ENCODE results near the gene HLA-C. TPM values are rescaled to one million over a fixed set of nuclear protein-coding genes. Genes with fewer than 3 reads are reported as not detected.

Gene HLA-C
- total and polyA plus RNA-seq, 9 donors = 195 to 700 (median 354) TPM

- Histone ChIP-seq H3K36me3 (no peaks in the 10 kb centered on the region), H3K9me3 (no peaks in the 10 kb centered on the region), H3K4me1 (ENCODE audit: insufficient read depth) (no peaks in the 10 kb centered on the region), H3K27me3 (no peaks in the 10 kb centered on the region), H3K4me3 (no peak overlapping the region), H3K27ac (no peak overlapping the region)
- intact Hi-C loops (cut with DNase I) = no loop called here
- 57 to 73% (median 70%) methylated on average over 4 of the region's 4 CpGs for WGBS, 3 donors
- TF ChIP-seq EP300 (IDR thresholded peaks at IDR 0.05) = no peak
- TF ChIP-seq POLR2A (IDR thresholded peaks at IDR 0.05) = no peak
- TF ChIP-seq, protein P1, sequence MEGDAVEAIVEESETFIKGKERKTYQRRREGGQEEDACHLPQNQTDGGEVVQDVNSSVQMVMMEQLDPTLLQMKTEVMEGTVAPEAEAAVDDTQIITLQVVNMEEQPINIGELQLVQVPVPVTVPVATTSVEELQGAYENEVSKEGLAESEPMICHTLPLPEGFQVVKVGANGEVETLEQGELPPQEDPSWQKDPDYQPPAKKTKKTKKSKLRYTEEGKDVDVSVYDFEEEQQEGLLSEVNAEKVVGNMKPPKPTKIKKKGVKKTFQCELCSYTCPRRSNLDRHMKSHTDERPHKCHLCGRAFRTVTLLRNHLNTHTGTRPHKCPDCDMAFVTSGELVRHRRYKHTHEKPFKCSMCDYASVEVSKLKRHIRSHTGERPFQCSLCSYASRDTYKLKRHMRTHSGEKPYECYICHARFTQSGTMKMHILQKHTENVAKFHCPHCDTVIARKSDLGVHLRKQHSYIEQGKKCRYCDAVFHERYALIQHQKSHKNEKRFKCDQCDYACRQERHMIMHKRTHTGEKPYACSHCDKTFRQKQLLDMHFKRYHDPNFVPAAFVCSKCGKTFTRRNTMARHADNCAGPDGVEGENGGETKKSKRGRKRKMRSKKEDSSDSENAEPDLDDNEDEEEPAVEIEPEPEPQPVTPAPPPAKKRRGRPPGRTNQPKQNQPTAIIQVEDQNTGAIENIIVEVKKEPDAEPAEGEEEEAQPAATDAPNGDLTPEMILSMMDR (IDR thresholded peaks at IDR 0.05) = no peak
- no peak for DNase-seq
Observed at GRCh38 chr6:31304683-31305082, 32.8 kb upstream of the HLA-C start.

DNA sequence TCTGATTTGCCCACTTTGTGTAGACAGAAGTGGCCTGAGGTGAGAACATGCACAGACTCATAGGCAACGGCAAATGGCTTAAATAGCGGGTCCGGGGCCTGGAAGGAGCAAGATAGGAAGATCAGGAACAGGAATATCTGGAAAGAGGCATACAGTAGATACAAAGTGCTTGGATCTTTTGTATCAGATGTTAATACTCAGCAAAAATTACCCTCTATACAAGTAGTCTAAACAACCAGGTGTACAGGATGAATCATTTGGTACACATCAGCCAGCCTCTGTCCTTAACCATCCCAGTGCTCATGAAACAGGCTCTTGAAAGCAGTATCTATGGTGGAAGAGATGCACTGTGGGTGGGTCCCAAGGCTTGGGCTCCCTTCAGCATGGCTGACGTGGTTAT is 28.9 kb upstream of the HLA-C start:
- intact Hi-C loops (cut with DNase I) = no loop called here
- no peak overlapping the region for H3K27ac ChIP-seq
- 15 to 84% (median 58%) methylated on average over 4 of the region's 4 CpGs for WGBS, 3 donors
- H3K27me3 ChIP-seq = no peaks in the 10 kb centered on the region
- DNase-seq = no peak
- no peaks in the 10 kb centered on the region for H3K9me3 ChIP-seq
- TF ChIP-seq, protein P1 (IDR thresholded peaks at IDR 0.05) = no peak
- no peak for TF ChIP-seq POLR2A (IDR thresholded peaks at IDR 0.05)
- TF ChIP-seq EP300 (IDR thresholded peaks at IDR 0.05) = no peak
- H3K4me1 ChIP-seq (ENCODE audit: insufficient read depth) = no peaks in the 10 kb centered on the region
- H3K36me3 ChIP-seq = no peaks in the 10 kb centered on the region
- no peak overlapping the region for H3K4me3 ChIP-seq

DNA sequence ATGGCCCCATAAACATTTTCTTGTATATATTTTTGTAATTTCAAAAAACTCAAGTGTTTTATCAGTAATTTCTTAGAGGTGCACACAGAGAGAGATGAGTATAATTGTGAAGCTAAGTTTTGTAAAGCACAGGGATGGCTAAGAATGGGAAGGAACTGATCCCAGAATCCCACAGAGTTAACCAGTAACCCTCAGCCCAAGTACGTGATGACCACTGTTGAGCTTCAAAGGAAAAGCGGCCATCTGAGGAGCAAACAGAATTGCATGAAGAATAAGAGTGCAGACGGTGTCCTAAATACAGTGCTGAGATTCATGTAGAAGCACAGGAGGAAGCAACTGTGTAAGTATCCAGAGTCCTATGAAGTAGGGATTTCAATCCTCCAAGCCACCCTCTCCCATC is 28.1 kb upstream of the HLA-C start:
- no peaks in the 10 kb centered on the region for H3K4me1 ChIP-seq (ENCODE audit: insufficient read depth)
- H3K4me3 ChIP-seq = no peak overlapping the region
- WGBS, 3 donors = 48 to 73% (median 62%) methylated on average over 3 of the region's 3 CpGs
- no peaks in the 10 kb centered on the region for H3K9me3 ChIP-seq
- TF ChIP-seq POLR2A (IDR thresholded peaks at IDR 0.05) (no peak), EP300 (IDR thresholded peaks at IDR 0.05) (no peak)
- TF ChIP-seq, protein P1 (IDR thresholded peaks at IDR 0.05) = no peak
- H3K27ac ChIP-seq = no peak overlapping the region
- DNase-seq = no peak
- no peaks in the 10 kb centered on the region for H3K27me3 ChIP-seq
- intact Hi-C loops (cut with DNase I) = no loop called here
- H3K36me3 ChIP-seq = no peaks in the 10 kb centered on the region

- no peaks in the 10 kb centered on the region for H3K36me3 ChIP-seq
- H3K4me1 ChIP-seq (ENCODE audit: insufficient read depth) = no peaks in the 10 kb centered on the region
- H3K27me3 ChIP-seq = no peaks in the 10 kb centered on the region
- TF ChIP-seq, protein P1 (IDR thresholded peaks at IDR 0.05) = no peak
- TF ChIP-seq EP300 (IDR thresholded peaks at IDR 0.05) (no peak), POLR2A (IDR thresholded peaks at IDR 0.05) (no peak)
- DNase-seq = no peak
- H3K4me3 ChIP-seq = no peak overlapping the region
- H3K27ac ChIP-seq = no peak overlapping the region
- intact Hi-C loops (cut with DNase I) = no loop called here
- H3K9me3 ChIP-seq = no peaks in the 10 kb centered on the region
- WGBS, 3 donors = 4 to 20% (median 17%) methylated on average over 2 of the region's 2 CpGs
Observed at GRCh38 chr6:31299511-31299910, 27.6 kb upstream of the HLA-C start.

DNA sequence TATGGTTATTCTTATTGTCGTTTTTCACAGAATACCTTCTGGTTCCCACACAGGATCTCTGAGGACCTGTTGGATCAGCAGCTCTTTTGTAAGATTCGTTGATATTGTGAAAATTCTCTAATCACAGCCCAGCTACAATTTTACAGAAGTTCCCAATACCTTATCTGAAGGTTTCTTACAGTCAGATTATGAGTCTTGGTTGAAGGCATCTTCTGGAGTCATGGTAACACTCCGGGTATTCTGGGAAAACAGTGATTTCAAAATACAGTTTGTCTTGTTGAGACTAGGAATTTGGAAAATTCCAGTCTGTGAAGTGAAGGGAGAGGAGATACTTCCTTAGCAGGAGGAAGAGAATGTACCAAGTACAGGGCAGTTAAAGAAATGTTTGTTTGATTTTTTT is 22.2 kb upstream of the HLA-C start:
- 54 to 55% (median 54%) methylated on average over 3 of the region's 3 CpGs for WGBS, 3 donors
- Histone ChIP-seq H3K27me3 (no peaks in the 10 kb centered on the region), H3K27ac (no peak overlapping the region), H3K4me3 (no peak overlapping the region), H3K36me3 (no peaks in the 10 kb centered on the region), H3K9me3 (no peaks in the 10 kb centered on the region), H3K4me1 (ENCODE audit: insufficient read depth) (no peaks in the 10 kb centered on the region)
- intact Hi-C loops (cut with DNase I) = no loop called here
- DNase-seq = no peak
- no peak for TF ChIP-seq EP300 (IDR thresholded peaks at IDR 0.05)
- no peak for TF ChIP-seq POLR2A (IDR thresholded peaks at IDR 0.05)
- TF ChIP-seq, protein P1 (IDR thresholded peaks at IDR 0.05) = no peak
